Activated CD8-positive, alpha-beta T cell treated with anti-CD3 and anti-CD28 coated beads, Interleukin-2, amount 10 ng/mL, durations not matched to agents 7 days and 5 days (primary cell): ENCODE measurements around the gene GALNT15. TPM values are rescaled to one million over a fixed set of nuclear protein-coding genes. Genes with fewer than 3 reads are reported as not detected.

Experiments used
- ATAC-seq: fragments of 150-1000 bp; cut with Tn5 transposase; one replicate; pipeline ENCODE4 v1.10.0; 2021; ENCODE audit warnings: moderate library complexity
- CTCF ChIA-PET: fragments of 350-600 bp; sonication (Branson Sonifier 250); formaldehyde crosslinking; loops from one replicate; lab custom pipeline; 2021; ENCODE audit warnings: antibody characterized with exemption; lab: Charles Lee
- POLR2A ChIA-PET: fragments of 350-600 bp; sonication (Branson Sonifier 250); formaldehyde crosslinking; loops from one replicate; lab custom pipeline; 2021; ENCODE audit warnings: antibody characterized with exemption; lab: Charles Lee
- DNase-seq: peaks from one replicate; pipeline ENCODE4 v3.0.0-alpha.2; 2020
- H3K27ac Mint-ChIP-seq: one replicate; pipeline ENCODE4 v1.8.0; 2021; ENCODE audit warnings: mild to moderate bottlenecking, mixed read lengths
- H3K27me3 Mint-ChIP-seq: one replicate; pipeline ENCODE4 v1.8.0; 2021; ENCODE audit warnings: low read depth, mixed read lengths
- H3K36me3 Mint-ChIP-seq: one replicate; pipeline ENCODE4 v1.8.0; 2021; ENCODE audit warnings: low read depth, mixed read lengths
- H3K4me1 Mint-ChIP-seq: one replicate; pipeline ENCODE4 v1.8.0; 2021; ENCODE audit warnings: low read depth, mixed read lengths
- H3K4me3 Mint-ChIP-seq: one replicate; pipeline ENCODE4 v1.8.0; 2021; ENCODE audit warnings: mild to moderate bottlenecking, mixed read lengths
- H3K9me3 Mint-ChIP-seq: one replicate; pipeline ENCODE4 v1.8.0; 2022; ENCODE audit warnings: mixed read lengths; ENCODE audit not compliant: insufficient read depth
- total RNA-seq, 2 experiments: library from RNA; stranded (reverse); gene quantifications; one replicate each; pipeline ENCODE4 v1.2.3, GENCODE V29; 2021

GALNT15 gene
- total RNA-seq, 2 experiments from 2014 or later = not detected

- Mint-ChIP-seq H3K27ac (no peak overlapping the region), H3K27me3 (peaks cover 14% of the 10 kb centered on the region), H3K4me3 (no peak overlapping the region), H3K4me1 (no peaks in the 10 kb centered on the region), H3K36me3 (no peaks in the 10 kb centered on the region), H3K9me3 (no peaks in the 10 kb centered on the region)
- ChIA-PET POLR2A (no interaction called here), CTCF (interaction anchor here (1.1 to 2.1 kb wide), 3 partner anchors 10 to 131 kb away, joined by 3 to 13 read pairs (median 7); no protein-coding TSS in a partner anchor)
- DNase-seq (no peak), ATAC-seq (no peak)
Observed at GRCh38 chr3:16179771-16180736, 5.6 kb downstream of the GALNT15 start.

- ChIA-PET CTCF (interaction anchor here (1.1 to 1.4 kb wide), 2 partner anchors 57 to 131 kb away, joined by 3 to 7 read pairs; no protein-coding TSS in a partner anchor), POLR2A (no interaction called here)
- H3K27me3 Mint-ChIP-seq = peaks cover 17% of the 10 kb centered on the region
- no peak for DNase-seq
- H3K4me3 Mint-ChIP-seq = no peak overlapping the region
- H3K27ac Mint-ChIP-seq = no peak overlapping the region
- H3K36me3 Mint-ChIP-seq = no peaks in the 10 kb centered on the region
- H3K9me3 Mint-ChIP-seq = no peaks in the 10 kb centered on the region
- no peak for ATAC-seq
- H3K4me1 Mint-ChIP-seq = no peaks in the 10 kb centered on the region
Observed at GRCh38 chr3:16180737-16181134, 6.3 kb downstream of the GALNT15 start.

DNA sequence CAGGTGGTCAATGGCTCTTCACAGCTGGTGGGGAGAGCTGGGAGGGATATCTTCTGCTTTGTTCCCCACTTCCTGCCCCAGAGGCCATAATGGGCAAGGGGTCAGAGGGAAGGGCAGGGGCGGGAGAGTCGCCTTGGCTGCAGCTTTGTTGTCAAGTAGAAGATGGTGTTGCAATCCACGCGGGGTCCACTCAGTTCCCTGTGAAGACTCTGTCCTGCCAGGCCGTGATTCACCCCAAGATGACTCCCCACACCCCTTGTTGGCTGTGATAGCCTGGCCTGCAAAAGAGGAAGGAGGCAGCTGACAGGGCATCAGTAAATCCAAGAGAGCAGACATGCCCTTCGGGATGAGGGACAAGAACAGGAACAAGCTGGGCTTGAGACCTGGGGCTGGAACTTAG, 6.9 kb downstream of the GALNT15 start:
- ChIA-PET POLR2A (no interaction called here), CTCF (interaction anchor here (1.3 to 1.4 kb wide), 2 partner anchors 57 to 365 kb away, joined by 3 to 4 read pairs; no protein-coding TSS in a partner anchor)

DNA sequence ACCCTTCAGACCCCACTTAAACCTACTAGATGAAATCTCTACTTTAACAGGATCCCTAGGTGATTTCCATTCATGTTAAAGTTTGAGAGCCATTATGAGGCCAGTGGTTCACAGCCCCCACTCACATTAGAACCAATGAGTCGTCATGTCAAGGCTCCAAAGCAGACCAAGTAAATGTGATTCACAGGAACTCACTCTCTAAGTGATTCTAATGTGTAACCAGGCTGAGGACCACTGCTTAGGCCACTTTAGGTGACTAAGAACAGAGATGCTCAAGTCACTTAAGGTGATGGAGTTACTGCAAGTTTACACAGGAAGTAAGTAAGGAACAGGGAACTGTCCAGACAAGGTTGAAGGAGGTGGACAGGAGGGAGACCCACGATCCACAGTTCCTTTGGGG, 7.7 kb downstream of the GALNT15 start:
- H3K4me3 Mint-ChIP-seq = no peak overlapping the region
- no peaks in the 10 kb centered on the region for H3K36me3 Mint-ChIP-seq
- H3K27me3 Mint-ChIP-seq = peaks cover 15% of the 10 kb centered on the region
- peaks cover 4% of the 10 kb centered on the region for H3K4me1 Mint-ChIP-seq
- DNase-seq = no peak
- no peaks in the 10 kb centered on the region for H3K9me3 Mint-ChIP-seq
- H3K27ac Mint-ChIP-seq = no peak overlapping the region
- ChIA-PET CTCF (interaction anchor here (1.3 kb wide), 1 partner anchor 366 kb away, joined by 4 read pairs; no protein-coding TSS in a partner anchor), POLR2A (no interaction called here)
- no peak for ATAC-seq

More for the DNA sequence above, 6.9 kb downstream of the GALNT15 start:
- H3K27ac Mint-ChIP-seq = no peak overlapping the region
- H3K36me3 Mint-ChIP-seq = no peaks in the 10 kb centered on the region
- no peak for ATAC-seq
- H3K27me3 Mint-ChIP-seq = peaks cover 17% of the 10 kb centered on the region
- peaks cover under 1% of the 10 kb centered on the region for H3K4me1 Mint-ChIP-seq
- DNase-seq = no peak
- no peak overlapping the region for H3K4me3 Mint-ChIP-seq
- H3K9me3 Mint-ChIP-seq = no peaks in the 10 kb centered on the region

DNA sequence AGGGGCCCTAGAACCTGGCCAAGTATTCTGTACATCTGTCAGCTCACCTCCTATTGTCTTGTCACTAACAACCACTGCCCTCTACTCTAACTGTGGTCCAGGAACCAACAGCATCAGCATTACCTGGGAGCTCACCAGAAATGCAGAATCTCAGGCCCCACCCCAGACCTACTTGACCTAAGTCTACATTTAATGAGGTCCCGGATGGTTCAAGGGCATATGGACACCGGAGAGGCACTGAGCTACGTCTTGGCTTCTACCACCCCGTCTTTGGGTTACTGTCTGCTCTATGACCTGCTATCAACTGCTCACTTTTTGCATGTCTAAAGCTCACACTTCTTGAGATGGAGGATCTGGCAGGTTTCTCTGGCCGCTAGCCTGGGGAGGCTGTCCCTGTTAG, 8.1 kb downstream of the GALNT15 start:
- DNase-seq = no peak
- Mint-ChIP-seq H3K27me3 (peaks cover 11% of the 10 kb centered on the region), H3K27ac (no peak overlapping the region), H3K9me3 (no peaks in the 10 kb centered on the region), H3K36me3 (no peaks in the 10 kb centered on the region), H3K4me3 (no peak overlapping the region), H3K4me1 (peaks cover 4% of the 10 kb centered on the region)
- CTCF ChIA-PET = interaction anchor here (1.0 kb wide), 1 partner anchor 134 kb away, joined by 3 read pairs; no protein-coding TSS in a partner anchor
- POLR2A ChIA-PET = no interaction called here
- ATAC-seq = no peak

GRCh38 chr3:16183082-16183481, 8.6 kb downstream of the GALNT15 start:
- Mint-ChIP-seq H3K4me3 (no peak overlapping the region), H3K27me3 (peaks cover 6% of the 10 kb centered on the region), H3K36me3 (no peaks in the 10 kb centered on the region), H3K9me3 (no peaks in the 10 kb centered on the region), H3K27ac (no peak overlapping the region), H3K4me1 (peaks cover 4% of the 10 kb centered on the region)
- ChIA-PET POLR2A (no interaction called here), CTCF (interaction anchor here (1.0 kb wide), 1 partner anchor 134 kb away, joined by 3 read pairs; no protein-coding TSS in a partner anchor)
- ATAC-seq (no peak), DNase-seq (no peak)

- H3K9me3 Mint-ChIP-seq = no peaks in the 10 kb centered on the region
- peaks cover 4% of the 10 kb centered on the region for H3K4me1 Mint-ChIP-seq
- peaks cover 6% of the 10 kb centered on the region for H3K27me3 Mint-ChIP-seq
- CTCF ChIA-PET = interaction anchor here (1.0 kb wide), 1 partner anchor 135 kb away, joined by 3 read pairs; no protein-coding TSS in a partner anchor
- no peak overlapping the region for H3K27ac Mint-ChIP-seq
- H3K4me3 Mint-ChIP-seq = no peak overlapping the region
- no peaks in the 10 kb centered on the region for H3K36me3 Mint-ChIP-seq
- ATAC-seq (no peak), DNase-seq (no peak)
- POLR2A ChIA-PET = no interaction called here
Observed at GRCh38 chr3:16183601-16184270, 9.3 kb downstream of the GALNT15 start.

- Mint-ChIP-seq H3K4me1 (peaks cover 4% of the 10 kb centered on the region), H3K27me3 (peaks cover 6% of the 10 kb centered on the region), H3K27ac (no peak overlapping the region), H3K36me3 (no peaks in the 10 kb centered on the region), H3K4me3 (no peak overlapping the region), H3K9me3 (no peaks in the 10 kb centered on the region)
- CTCF ChIA-PET = no interaction called here
- ATAC-seq = no peak
- POLR2A ChIA-PET = no interaction called here
- no peak for DNase-seq
Observed at GRCh38 chr3:16186086-16186485, 11.6 kb downstream of the GALNT15 start.

- Mint-ChIP-seq H3K27me3 (peaks cover 6% of the 10 kb centered on the region), H3K36me3 (no peaks in the 10 kb centered on the region), H3K4me3 (no peak overlapping the region), H3K9me3 (no peaks in the 10 kb centered on the region), H3K27ac (no peak overlapping the region), H3K4me1 (peaks cover 4% of the 10 kb centered on the region)
- POLR2A ChIA-PET = no interaction called here
- DNase-seq = no peak
- no peak for ATAC-seq
- CTCF ChIA-PET = no interaction called here
Observed at GRCh38 chr3:16186565-16186964, 12.1 kb downstream of the GALNT15 start.

DNA sequence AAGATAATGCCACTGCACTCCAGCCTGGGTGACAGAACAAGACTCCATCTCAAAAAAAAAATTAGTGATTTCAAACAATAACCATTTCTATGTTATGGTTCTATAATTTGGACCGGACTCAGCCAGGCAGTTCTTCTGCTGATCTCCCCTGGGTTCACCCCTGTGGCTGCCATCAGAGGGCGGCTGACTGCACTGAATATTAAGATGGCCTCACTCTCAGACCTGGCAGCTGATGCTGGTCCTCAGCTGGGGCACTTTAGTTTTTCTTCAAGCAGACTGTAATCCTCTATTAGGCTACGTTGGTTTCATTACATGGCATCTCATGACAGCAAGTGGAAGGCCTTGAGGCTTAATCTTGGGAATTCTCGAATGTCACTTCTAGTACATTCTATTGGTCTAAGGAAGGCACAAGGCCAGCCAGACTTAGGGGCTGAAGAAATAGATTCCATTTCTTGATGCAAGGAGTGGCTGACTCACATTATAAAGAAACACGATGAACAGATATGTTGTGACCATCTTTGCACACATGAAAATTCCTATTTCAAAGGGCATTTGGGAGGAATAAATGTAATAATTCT, 12.8 kb downstream of the GALNT15 start:
- POLR2A ChIA-PET = no interaction called here

GRCh38 chr3:16188071-16188470, 13.6 kb downstream of the GALNT15 start:
- H3K27ac Mint-ChIP-seq = no peak overlapping the region
- ChIA-PET POLR2A (no interaction called here), CTCF (no interaction called here)
- no peak for DNase-seq
- peaks cover 6% of the 10 kb centered on the region for H3K27me3 Mint-ChIP-seq
- H3K9me3 Mint-ChIP-seq = no peaks in the 10 kb centered on the region
- ATAC-seq = no peak
- H3K4me1 Mint-ChIP-seq = peaks cover 4% of the 10 kb centered on the region
- no peaks in the 10 kb centered on the region for H3K36me3 Mint-ChIP-seq
- no peak overlapping the region for H3K4me3 Mint-ChIP-seq

More for the DNA sequence above, 12.8 kb downstream of the GALNT15 start:
- CTCF ChIA-PET = no interaction called here
- Mint-ChIP-seq H3K4me3 (no peak overlapping the region), H3K27ac (no peak overlapping the region), H3K36me3 (no peaks in the 10 kb centered on the region), H3K27me3 (peaks cover 6% of the 10 kb centered on the region), H3K9me3 (no peaks in the 10 kb centered on the region), H3K4me1 (peaks cover 4% of the 10 kb centered on the region)
- ATAC-seq = no peak
- no peak for DNase-seq
